ENCODE measurements around the gene HDAC4.

DNA sequence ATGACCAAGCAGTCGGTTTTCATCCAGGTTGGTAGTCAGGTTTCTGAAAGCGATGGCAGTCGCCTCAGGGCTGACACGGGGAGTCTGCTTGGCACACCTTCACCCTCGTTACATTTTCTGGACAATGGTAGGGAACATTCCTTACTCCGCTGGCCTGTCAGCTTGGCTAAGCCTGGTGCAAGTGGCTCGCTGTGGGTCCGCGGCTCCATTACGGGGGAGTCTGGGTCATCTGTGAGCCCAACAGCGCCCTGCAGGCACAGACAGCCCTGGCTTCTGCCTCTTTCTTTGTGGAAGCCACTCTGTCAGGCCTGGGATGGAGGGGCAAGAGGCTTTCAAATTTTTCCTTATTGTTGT, 95.6 kb downstream of the HDAC4 start:
- no peak for TF ChIP-seq POLR2A (IDR thresholded peaks at IDR 0.05)
- TF ChIP-seq, protein P1, sequence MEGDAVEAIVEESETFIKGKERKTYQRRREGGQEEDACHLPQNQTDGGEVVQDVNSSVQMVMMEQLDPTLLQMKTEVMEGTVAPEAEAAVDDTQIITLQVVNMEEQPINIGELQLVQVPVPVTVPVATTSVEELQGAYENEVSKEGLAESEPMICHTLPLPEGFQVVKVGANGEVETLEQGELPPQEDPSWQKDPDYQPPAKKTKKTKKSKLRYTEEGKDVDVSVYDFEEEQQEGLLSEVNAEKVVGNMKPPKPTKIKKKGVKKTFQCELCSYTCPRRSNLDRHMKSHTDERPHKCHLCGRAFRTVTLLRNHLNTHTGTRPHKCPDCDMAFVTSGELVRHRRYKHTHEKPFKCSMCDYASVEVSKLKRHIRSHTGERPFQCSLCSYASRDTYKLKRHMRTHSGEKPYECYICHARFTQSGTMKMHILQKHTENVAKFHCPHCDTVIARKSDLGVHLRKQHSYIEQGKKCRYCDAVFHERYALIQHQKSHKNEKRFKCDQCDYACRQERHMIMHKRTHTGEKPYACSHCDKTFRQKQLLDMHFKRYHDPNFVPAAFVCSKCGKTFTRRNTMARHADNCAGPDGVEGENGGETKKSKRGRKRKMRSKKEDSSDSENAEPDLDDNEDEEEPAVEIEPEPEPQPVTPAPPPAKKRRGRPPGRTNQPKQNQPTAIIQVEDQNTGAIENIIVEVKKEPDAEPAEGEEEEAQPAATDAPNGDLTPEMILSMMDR (IDR thresholded peaks at IDR 0.05) = no peak

Measured in testis (tissue), 2 donors.